Non-pigmented ciliary epithelial cell (primary cell): ENCODE results near the gene DHRS7B.
"Not testable (repeated sequence)": the region's sequence is repeated elsewhere in the genome, so short reads cannot be mapped to it uniquely, and the experiment has no call there.

ENCODE experiments used
- DNase-seq: peaks from one replicate; pipeline ENCODE4 v3.0.0-alpha.2; 2010; ENCODE audit warnings: low read depth

DHRS7B gene, protein sequence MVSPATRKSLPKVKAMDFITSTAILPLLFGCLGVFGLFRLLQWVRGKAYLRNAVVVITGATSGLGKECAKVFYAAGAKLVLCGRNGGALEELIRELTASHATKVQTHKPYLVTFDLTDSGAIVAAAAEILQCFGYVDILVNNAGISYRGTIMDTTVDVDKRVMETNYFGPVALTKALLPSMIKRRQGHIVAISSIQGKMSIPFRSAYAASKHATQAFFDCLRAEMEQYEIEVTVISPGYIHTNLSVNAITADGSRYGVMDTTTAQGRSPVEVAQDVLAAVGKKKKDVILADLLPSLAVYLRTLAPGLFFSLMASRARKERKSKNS

DNA sequence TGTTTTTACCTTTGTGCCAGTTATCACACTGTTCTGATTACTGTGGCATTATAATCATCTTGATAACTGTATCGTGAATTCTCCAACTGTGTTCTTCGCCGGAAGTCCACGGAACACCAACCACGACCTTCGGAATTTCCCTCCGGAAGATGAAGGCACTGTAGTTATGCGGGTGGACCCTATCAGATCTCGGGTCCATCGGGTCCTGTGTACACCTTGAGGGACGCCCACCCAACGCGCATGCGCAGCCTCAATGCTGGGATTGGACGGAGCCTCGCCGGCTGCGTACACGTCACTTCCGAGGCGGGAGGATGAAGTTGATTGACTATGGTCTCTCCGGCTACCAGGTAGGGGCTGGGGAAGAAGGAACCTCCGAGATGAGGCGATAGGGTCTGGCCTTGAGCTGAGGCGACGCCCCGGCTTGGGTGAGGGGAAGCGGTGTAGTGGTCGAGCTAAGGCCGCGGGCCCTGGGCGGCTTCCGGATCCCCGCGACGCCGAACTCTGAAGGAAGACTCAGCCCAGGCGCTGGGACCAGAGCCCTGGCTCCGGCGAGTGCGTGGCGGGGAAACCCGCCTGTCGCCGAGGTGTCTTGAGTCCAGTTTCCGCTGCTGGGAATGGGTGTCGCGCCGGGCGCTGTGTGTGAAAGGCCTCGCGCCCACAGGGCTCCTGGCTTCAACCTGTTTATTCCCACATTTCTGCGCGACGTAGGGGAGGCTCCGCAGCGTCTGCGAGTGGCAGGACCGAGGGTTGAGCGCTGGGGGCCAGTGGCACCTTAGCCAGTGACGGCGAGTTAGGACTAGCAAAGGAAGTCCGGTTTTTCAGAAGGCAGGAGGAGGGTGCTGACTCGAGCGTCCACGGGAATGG is at the start of gene DHRS7B:
Gene DHRS7B, plus strand, starts transcription at position 320 of the 864 bp plus-strand sequence. Its CDS starts 8 bp downstream, at position 328.
- peak; percentile 58 for DNase-seq

DNA sequence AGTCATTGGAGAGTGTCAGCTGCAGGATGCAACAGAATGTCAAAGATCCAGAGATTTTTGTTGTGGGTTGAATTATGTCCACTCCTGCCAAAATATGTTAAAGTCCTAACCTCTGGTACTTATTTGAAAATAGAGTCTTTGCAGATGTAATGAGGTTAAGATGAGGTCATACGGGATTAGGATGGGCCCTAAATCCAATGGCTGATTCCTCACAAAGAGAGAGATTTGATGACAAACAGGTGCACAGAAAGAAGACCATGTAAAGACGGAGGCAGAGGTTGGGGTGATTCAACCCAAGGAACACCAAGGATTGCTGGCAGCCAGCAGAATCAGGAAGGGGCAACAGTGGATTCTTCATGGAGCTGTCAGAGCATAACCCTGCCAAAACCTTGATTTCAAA is 49.5 kb upstream of the DHRS7B start:
- no peak for DNase-seq

DNA sequence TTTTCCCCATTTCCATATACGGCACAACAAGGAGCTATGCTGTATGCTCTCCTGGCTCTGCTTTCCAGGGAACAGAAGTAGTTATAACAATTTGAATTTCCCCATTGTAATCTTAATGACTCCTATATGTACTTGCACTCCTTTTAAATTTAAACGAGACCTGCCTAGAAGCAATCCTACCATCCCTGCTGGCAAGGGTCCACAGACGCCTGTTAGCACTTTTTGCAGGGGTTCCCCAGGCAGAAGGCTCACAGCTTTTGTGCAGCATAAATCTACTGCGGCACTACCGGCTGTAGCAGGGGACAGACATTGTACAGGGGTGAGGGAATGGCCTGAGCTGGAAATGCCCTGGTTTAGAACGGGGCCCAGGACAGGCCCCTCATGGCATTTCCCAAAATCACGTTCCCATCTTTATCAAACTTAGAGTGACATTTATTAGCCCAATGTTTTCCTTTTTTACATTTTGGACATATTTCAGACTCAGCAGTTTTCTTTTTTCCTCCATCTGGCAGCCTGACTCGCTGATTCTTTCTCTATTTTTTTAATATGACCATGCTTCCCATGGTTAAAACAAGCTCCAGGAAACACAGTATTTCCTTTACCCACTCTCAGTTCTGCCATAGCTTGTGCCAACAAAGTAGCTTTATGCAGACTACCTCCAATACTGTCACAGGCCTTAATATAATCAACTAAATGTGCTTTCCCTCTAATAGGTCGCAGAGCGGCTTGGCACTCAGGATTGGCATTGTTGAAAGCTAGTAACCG is 48.6 kb upstream of the DHRS7B start:
- DNase-seq = no peak

DNA sequence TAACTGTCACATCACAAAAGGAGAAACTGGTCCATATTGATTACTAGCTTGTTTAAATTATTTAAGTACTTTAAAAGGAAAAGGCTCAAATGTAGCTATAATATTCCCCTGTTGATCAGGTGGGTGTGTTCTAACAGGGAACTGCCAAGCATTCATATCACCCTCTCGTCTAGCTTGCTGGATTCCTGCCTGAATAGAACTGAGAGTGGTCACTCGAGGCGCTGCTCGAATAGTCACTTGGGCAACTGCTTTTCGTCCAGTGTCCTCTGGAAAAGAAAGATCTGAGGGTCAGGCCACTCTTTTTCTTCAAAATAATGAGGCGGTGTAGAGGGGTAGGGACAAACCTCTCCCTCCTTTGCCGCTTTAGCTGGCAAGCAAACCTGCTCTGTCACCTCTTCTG is 47.6 kb upstream of the DHRS7B start:
- DNase-seq = no peak

DNA sequence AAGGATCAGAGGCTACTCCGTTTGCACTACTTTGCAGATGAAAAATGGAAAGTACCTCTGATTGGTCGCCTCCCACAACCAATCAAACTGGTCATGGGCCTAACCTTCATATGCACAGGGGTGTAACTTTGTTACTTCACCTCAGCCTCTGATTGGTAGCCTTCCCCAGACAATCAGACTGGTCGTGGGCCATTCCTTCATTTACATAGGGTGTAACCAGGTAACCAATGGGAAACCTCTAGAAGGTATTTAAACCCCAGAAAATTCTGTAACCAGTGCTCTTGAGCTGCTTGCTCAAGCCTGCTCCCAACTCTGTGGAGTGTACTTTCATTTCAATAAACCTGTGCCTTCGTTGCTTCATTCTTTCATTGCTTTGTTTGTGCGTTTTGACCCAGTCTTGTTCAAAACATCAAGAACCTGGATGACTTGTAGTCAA is 44.7 kb upstream of the DHRS7B start:
- DNase-seq = no peak

DNA sequence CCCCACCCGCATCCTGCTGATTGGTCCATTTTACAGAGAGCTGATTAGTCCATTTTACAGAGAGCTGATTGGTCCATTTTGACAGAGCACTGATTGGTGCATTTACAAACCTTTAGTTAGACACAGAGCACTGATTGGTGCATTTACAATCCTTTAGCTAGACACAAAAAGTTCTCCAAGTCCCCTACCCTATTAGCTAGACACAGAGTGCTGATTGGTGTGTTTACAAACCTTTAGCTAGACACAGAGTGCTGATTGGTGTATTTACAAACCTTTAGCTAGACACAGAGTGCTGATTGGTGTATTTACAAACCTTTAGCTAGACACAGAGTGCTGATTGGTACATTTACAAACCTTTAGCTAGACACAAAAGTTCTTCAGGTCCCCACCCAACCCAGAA is 41.5 kb upstream of the DHRS7B start:
- not testable (repeated sequence) for DNase-seq

DNA sequence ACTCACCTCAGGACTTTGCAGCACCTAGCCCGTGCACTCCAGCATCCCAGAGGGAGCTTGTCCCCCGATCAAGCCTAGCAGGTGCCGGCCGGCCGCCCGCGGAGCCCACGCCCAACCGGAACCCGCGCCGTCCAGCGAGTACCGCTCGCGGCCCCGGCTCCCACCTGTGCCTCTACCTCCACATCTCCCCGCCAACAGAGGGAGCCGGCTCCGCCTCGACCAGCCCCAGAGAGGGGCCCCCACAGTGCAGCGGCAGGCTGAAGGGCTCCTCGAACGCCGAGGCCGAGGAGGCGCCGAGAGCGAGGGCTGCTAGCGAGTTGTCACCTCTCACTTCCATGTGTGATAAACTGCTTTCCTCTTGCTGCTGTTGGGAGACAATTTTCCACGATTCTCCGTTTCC is 41.1 kb upstream of the DHRS7B start:
- no peak for DNase-seq

DNA sequence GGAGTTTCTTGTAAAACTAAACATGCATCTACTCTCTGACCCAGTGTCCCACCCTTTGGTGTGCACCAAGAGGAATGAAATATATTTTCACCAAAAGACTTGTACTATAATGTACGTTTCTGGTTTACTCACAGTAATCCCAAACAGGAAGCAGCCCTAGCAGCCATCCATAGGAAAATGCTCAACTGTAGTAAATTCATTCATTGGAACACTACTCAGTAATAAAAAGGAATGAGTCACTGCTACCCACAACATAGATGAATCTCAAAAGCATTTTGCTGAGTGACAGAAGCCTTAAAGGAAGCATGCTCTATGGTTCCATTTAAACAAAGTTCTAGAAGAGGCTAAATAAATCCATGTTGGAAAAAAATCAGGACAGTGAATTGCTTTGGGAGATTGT is 37.6 kb upstream of the DHRS7B start:
- DNase-seq = no peak

DNA sequence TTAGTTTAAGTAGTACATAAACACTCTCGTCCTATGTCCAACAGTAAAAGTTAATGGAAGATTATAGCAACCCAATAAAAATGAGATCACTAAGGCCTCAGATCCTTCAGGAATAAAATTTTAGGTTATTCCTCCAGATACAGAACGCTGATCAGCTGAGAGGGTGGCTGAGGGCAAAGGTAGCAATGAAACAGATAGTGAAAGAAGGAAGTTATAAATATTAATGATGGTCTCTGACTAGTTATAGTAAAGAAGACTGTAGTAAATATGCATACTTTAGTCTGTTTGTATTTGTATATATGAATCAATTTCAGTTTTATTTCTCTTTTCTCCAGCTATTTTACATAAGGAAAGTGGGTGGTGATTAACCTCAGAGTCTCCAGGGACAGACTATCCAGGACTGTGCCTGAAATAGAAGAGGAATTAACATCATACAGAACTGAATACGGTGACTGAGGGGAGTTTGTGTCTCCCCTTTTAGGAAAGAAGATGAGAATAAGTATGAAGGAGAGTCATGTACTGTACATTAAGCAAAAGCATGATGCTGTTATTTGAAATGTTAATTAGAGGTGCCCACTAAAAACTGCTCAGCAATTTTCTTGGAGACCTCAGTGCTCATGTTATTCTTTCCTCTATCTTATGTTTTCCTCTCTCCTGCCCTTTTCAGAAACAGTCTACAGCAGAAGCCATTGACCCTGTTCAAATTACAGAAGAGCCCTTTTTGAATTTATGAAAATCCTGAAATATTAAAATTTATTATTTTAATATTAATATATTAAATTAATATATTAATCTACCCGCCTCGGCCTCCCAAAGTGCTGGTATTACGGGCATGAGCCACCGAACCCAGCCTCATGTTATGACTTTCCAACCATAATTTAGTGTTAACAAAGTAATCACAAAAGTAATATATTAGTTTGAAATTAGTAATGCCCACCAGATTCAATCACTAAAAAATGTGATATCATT is 36.5 kb upstream of the DHRS7B start:
- DNase-seq = no peak

DNA sequence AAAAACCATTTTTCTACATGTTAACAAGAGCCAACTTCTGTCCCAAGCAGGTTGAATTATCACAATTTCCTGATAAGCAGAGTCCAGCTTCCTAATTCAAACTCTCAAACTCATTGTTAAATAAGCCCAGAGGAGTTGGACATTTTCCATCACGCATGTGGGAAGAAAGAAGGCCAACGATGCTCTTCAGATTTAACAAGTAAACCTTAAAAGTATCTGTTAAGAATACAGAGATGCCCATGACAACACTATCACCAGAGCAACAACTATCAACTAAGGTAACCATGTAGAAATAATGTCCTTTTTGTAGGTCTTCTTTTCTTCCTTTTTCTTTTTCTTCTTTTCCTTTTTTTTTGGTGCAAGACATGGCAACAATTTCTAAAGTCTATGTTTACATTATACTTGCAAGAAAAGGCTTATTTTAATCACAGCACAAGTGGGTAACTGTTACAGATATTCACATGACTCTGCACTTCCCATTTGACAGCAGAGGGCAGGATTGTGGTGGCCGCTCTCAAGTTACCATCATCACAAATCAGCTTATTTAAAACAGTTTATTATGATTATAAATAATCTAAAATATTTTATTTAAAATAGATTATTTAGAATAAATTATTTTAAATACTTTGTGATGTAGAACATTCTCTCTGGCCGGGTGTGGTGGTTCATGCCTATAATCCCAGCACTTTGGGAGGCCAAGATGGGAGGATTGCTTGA is 35.7 kb upstream of the DHRS7B start:
- no peak for DNase-seq

DNA sequence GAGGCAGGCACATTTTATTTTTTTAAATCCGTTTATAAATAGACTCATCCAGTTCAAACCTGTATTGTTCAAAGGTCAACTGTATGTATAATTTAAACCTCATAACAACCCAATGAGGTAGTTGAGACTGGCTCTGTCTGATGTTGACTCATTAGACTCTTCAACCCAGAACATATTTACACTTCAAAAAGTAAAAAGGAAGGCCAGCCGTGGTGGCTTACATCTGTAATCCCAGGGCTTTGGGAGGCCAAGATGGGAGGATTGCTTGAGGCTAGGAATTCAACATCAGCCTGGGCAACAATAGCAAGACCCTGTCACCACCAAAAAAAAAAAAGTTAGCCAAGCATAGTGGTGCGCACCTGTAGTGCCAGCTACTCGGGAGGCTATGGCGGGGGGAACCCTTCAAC is 32.5 kb upstream of the DHRS7B start:
- no peak for DNase-seq

DNA sequence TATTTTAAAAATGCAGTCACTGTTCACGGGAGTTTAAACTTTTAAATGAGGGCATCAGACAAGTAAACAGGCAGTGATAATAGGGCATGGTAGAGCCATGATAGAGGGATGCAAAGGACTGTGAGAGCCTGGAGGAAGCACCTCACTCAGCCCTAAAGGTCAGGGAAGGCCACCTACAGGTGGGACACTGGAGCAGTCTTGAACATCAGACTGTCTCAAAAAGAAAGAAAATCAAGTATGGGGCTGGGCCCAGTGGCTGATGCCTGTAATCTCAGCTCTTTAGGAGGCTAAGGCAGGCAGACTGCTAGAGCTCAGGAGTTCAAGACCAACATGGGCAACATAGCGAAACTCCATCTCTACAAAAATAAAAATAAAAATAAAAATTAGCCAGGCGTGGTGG is 31.0 kb upstream of the DHRS7B start:
- DNase-seq = no peak

DNA sequence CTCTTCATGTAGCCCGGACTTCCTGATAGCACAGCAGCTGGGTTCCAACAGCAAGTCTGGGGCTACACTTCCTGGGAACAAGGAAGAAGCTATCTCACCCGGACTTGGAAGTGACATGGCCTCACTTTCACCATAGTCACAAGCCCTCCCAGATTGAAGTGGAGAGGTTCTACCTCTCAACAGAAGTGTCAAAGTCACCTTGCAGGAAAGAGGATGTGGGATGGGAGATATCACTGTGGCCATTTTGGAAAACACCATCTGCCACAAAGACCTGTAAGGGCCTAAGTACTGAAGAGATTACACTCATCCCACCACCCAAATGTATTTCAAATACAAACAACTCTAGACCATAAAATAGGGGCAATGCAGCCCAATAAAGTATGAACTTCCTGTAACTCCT is 29.9 kb upstream of the DHRS7B start:
- no peak for DNase-seq

DNA sequence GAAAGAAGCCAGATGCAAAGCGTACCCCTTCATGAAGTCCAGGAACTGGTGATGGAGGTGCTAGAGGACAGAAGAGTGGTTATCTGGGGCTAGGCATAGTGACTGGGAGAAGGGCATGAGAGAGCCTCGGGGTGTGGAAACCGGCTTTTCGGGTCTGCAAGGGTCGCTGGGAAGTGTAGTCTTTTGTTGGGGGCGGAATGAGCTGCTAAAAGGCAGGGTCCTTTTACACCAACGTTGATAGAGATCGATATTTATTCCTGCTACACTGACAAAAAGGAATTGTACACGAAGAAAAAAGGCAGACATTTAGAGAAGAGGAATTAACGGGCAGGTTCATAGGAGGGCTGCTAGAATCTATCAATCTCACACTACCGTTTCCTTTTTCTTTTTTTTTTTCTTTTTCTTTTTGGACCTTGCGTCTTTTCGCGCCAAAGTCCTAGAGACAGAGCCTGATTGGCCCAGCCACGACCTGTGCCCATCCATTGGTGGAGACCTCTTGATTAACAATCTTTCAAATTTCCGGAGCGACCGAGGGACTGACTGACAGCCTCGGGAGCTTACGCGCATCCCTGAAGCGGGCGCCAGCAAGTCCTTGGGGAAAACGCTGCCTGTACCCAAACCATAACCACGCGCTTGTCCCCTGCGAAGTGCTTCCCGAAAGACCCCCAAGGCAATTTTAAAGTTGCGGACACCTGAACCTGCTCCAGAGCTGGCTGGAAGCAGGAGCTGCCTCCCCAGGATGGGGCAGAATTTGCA is 27.7 kb upstream of the DHRS7B start:
- DNase-seq = no peak

DNA sequence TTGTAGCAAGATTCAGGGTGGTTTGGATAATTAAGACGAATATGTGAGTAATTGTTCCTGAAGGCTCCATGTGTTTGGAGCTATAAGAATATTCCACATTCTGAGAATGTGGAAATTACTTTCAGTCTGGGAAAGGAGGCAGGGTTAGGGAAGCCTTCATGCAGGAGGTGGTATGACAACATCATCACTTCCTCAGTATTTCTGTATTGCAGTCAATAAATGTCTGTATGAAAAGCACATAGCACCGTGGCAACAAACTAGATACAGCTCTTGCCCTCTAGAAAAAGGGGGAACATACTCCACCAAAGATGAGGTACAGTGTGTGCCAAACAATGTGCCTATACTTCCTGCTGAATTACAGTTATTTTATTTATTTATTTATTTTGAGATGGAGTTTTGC is 26.1 kb upstream of the DHRS7B start:
- no peak for DNase-seq

DNA sequence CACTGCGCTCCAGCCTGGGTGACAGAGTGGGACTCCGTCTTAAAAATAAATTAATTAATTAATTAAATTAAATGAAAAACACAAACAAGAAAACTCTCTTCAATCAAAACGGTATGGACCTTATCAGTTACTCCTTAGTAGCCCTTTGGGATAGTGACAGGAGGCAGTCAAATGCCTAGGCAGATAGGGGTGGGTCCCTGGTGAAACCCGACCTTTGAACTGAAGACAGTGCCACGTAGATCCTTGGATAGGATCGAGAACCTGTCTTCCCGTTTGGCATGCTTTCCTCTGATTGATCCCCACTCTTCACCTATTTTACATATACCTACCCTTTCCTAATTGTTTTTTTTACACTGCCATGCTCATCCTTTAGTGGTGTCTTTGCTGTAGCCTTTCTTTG is 22.2 kb upstream of the DHRS7B start:
- DNase-seq = no peak

DNA sequence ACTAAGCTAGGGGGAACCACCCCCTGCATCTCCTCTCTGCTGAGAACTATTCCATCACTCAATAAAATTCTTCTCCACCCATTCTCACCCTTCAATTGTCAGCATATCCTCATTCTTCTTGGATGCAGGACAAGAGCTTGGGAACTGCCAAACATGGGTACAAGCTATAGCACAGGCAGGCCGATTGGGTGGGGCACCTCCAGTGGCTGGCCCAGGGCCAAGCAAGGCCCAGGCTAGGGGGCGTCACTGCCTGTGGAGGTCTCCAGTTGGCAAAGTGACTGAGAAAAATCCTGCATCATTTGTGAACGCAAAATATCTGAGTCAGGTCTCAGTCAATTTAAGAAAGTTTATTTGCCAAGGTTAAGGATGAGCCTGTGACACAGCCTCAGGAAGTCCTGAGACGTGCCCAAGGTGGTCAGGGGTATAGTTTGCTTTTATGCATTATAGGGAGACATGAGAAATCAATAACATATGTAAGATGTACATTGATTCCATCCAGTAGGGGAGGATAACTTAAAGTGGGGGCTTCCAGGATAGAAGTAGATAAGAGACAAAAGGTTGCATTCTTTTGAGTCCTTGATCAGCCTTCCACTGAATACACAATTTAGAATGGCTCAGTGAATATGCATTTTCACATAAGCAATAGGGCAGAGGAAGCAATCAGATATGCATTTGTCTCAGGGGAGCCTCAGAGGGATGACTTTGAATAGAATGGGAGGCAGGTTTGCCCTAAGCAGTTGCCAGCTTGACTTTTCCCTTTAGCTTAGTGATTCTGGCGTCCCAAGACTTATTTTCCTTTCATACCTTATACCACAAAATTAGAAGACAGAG is 21.5 kb upstream of the DHRS7B start:
- no peak for DNase-seq

DNA sequence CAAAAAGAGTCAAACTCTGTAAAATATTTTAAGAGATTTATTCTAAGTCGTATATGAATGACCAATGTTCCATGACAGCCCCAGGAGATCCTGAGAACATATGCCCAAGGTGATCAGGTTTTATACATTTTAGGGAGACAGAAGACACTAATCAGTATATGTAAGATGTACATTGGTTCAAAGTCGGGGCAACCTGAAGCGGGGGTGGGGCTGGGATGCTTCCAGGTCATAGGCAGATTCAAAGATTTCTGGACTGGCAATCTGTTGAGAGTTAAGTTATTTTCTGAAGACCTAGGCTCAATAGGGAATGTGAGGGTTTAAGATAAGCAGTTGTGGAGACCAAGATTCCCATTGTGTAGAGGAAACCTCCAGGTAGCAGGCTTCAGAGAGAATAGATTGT is 20.4 kb upstream of the DHRS7B start:
- DNase-seq = no peak

DNA sequence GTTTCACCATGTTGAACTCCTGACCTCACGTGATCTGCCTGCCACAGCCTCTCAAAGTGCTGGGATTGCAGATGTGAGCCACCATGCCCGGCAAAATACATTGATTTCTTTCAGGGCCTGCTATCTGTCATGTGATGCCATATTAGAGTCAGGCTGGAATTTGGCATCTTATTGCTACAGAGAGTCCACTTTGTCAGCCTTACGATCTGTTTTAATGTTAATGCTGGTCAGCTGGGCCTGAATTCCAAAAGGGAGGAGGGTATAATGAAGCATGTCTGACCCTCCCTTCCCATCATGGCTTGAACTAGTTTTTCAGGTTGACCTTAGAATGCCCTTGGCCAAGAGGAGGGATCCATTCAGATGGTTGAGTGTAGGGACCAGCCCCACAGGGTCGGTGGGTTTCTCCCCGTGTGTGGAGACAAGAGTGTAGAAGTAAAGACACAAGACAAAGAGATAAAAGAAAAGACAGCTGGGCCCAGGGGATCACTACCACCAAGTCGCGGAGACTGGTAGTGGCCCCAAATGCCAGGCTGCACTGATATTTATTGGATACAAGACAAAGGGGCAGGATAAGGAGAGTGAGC is 19.6 kb upstream of the DHRS7B start:
- DNase-seq = not testable (repeated sequence)
